H9 (cell line): ENCODE measurements around the gene PLAU. TPM values are rescaled to one million over a fixed set of nuclear protein-coding genes. Genes with fewer than 3 reads are reported as not detected.
A peak's percentile ranks its signal among the peaks of the same experiment; 100 is the strongest.
"Not testable (repeated sequence)": the region's sequence is repeated elsewhere in the genome, so short reads cannot be mapped to it uniquely, and the experiment has no call there.

Experiments used
- DNase-seq: peaks from one replicate; pipeline ENCODE4 v3.0.0-alpha.2; 2017
- H2AFZ ChIP-seq: one replicate; pipeline ENCODE4 v1.6.1; 2013; ENCODE audit warnings: mild to moderate bottlenecking, low read length, control low read depth, moderate library complexity
- H2AK5ac ChIP-seq: 2 replicates; pipeline ENCODE4 v1.6.1; 2013; ENCODE audit warnings: low read length, control low read depth, mixed read lengths; ENCODE audit not compliant: insufficient read length
- H2BK120ac ChIP-seq: one replicate; pipeline ENCODE4 v1.6.1; 2013; ENCODE audit warnings: low read depth, mild to moderate bottlenecking, low read length, control low read depth, inconsistent platforms; ENCODE audit not compliant: poor library complexity, severe bottlenecking
- H2BK12ac ChIP-seq: 2 replicates; pipeline ENCODE4 v1.6.1; 2013; ENCODE audit warnings: low read length, control low read depth, mixed read lengths, low read depth; ENCODE audit not compliant: insufficient read length
- H2BK15ac ChIP-seq: 2 replicates; pipeline ENCODE4 v1.6.1; 2013; ENCODE audit warnings: low read depth, low read length, control low read depth
- H2BK20ac ChIP-seq: one replicate; pipeline ENCODE4 v1.6.1; 2013; ENCODE audit warnings: low read depth, mild to moderate bottlenecking, low read length, control low read depth, inconsistent platforms; ENCODE audit not compliant: poor library complexity, severe bottlenecking
- H2BK5ac ChIP-seq: 2 replicates; pipeline ENCODE4 v1.6.1; 2013; ENCODE audit warnings: low read length, control low read depth, mixed read lengths; ENCODE audit not compliant: insufficient read length
- H3K14ac ChIP-seq: 2 replicates; pipeline ENCODE4 v1.6.1; 2013; ENCODE audit warnings: low read length, control low read depth; ENCODE audit not compliant: insufficient read depth
- H3K18ac ChIP-seq: 2 replicates; pipeline ENCODE4 v1.6.1; 2013; ENCODE audit warnings: low read depth, mild to moderate bottlenecking, mixed read lengths, low read length, control low read depth; ENCODE audit not compliant: insufficient read length
- H3K23ac ChIP-seq: 2 replicates; pipeline ENCODE4 v1.6.1; 2013; ENCODE audit warnings: low read length, control low read depth, mixed read lengths, low read depth; ENCODE audit not compliant: insufficient read length
- H3K23me2 ChIP-seq: 2 replicates; pipeline ENCODE4 v1.6.1; 2013; ENCODE audit warnings: low read depth, mild to moderate bottlenecking, mixed read lengths, low read length, control low read depth; ENCODE audit not compliant: insufficient read length, poor library complexity, severe bottlenecking
- H3K27ac ChIP-seq: 2 replicates; pipeline ENCODE4 v1.5.1; 2013; ENCODE audit warnings: low read length, control low read depth, mixed read lengths, low read depth; ENCODE audit not compliant: insufficient read length
- H3K27me3 ChIP-seq: 2 replicates; pipeline ENCODE4 v1.6.1; 2013; ENCODE audit warnings: low read length, control low read depth, inconsistent platforms; ENCODE audit not compliant: insufficient read depth
- H3K4ac ChIP-seq: 2 replicates; pipeline ENCODE4 v1.6.1; 2013; ENCODE audit warnings: low read depth, mild to moderate bottlenecking, control low read depth, inconsistent platforms, low read length, moderate library complexity
- H3K4me1 ChIP-seq: 2 replicates; pipeline ENCODE4 v1.6.1; 2013; ENCODE audit warnings: low read length, control low read depth, inconsistent platforms; ENCODE audit not compliant: insufficient read depth
- H3K4me2 ChIP-seq: 2 replicates; pipeline ENCODE4 v1.6.1; 2013; ENCODE audit warnings: low read length, control low read depth, mixed read lengths; ENCODE audit not compliant: insufficient read length, insufficient read depth
- H3K56ac ChIP-seq: 2 replicates; pipeline ENCODE4 v1.6.1; 2013; ENCODE audit warnings: low read depth, mild to moderate bottlenecking, mixed read lengths, low read length, control low read depth; ENCODE audit not compliant: insufficient read length
- H3K79me1 ChIP-seq: 2 replicates; pipeline ENCODE4 v1.6.1; 2013; ENCODE audit warnings: low read depth, mild to moderate bottlenecking, moderate library complexity, low read length, control low read depth, inconsistent platforms; ENCODE audit not compliant: insufficient read depth, poor library complexity, severe bottlenecking
- H3K79me2 ChIP-seq: 2 replicates; pipeline ENCODE4 v1.6.1; 2013; ENCODE audit warnings: low read length, control low read depth, inconsistent platforms; ENCODE audit not compliant: insufficient read depth
- H3K9ac ChIP-seq: 2 replicates; pipeline ENCODE4 v1.6.1; 2013; ENCODE audit warnings: low read length, control low read depth, mixed read lengths; ENCODE audit not compliant: insufficient read length; ENCODE audit errors: extremely low read depth
- H3K9me3 ChIP-seq: one replicate; pipeline ENCODE4 v1.6.1; 2013; ENCODE audit warnings: low read depth, low read length, inconsistent platforms; ENCODE audit not compliant: control insufficient read depth
- H3T11ph ChIP-seq: one replicate; pipeline ENCODE4 v1.6.1; 2013; ENCODE audit warnings: mild to moderate bottlenecking, low read length, control low read depth, inconsistent platforms
- H4K20me1 ChIP-seq: one replicate; pipeline ENCODE4 v1.6.1; 2013; ENCODE audit not compliant: control insufficient read depth, insufficient read length, insufficient read depth
- H4K5ac ChIP-seq: 2 replicates; pipeline ENCODE4 v1.6.1; 2013; ENCODE audit warnings: low read depth, mild to moderate bottlenecking, mixed read lengths, low read length, control low read depth; ENCODE audit not compliant: insufficient read length
- H4K8ac ChIP-seq: replicated peaks from 2 replicates; pipeline ENCODE4 v1.6.1; 2013; ENCODE audit warnings: low read length, control low read depth, mixed read lengths, low read depth; ENCODE audit not compliant: insufficient read length
- H4K91ac ChIP-seq: 2 replicates; pipeline ENCODE4 v1.6.1; 2013; ENCODE audit warnings: low read depth, mild to moderate bottlenecking, moderate library complexity, mixed read lengths, low read length, control low read depth; ENCODE audit not compliant: insufficient read length
- H3K27ac Mint-ChIP-seq, 3 experiments: 2 replicates in 2 of 3; 3 replicates in 1 of 3; pipeline ENCODE4 v1.8.0; 2020 to 2021; ENCODE audit warnings: mixed read lengths in 3 of 3, mild to moderate bottlenecking in 1 of 3, moderate library complexity in 1 of 3
- H3K27me3 Mint-ChIP-seq: 2 replicates; pipeline ENCODE4 v1.8.0; 2021; ENCODE audit warnings: low read depth, mild to moderate bottlenecking, moderate library complexity, mixed read lengths
- H3K36me3 Mint-ChIP-seq, 3 experiments: 2 replicates in 2 of 3; 3 replicates in 1 of 3; pipeline ENCODE4 v1.8.0; 2020 to 2021; ENCODE audit warnings: low read depth in 3 of 3, mixed read lengths in 3 of 3; ENCODE audit not compliant: insufficient read depth in 1 of 3
- H3K4me1 Mint-ChIP-seq, 2 experiments: 2 replicates each; pipeline ENCODE4 v1.8.0; 2020; ENCODE audit warnings: mixed read lengths in 2 of 2
- H3K4me3 Mint-ChIP-seq, 2 experiments: 2 replicates in 1 of 2; 3 replicates in 1 of 2; pipeline ENCODE4 v1.8.0; 2020 to 2021; ENCODE audit warnings: mild to moderate bottlenecking in 2 of 2, mixed read lengths in 2 of 2, moderate library complexity in 1 of 2
- H3K9me3 Mint-ChIP-seq, 2 experiments: 2 replicates in 1 of 2; 3 replicates in 1 of 2; pipeline ENCODE4 v1.8.0; 2020; ENCODE audit warnings: mild to moderate bottlenecking in 2 of 2, mixed read lengths in 2 of 2, moderate library complexity in 1 of 2
- CTCF ChIP-seq: fragments of 200-600 bp; sonication (generic); conservative IDR thresholded peaks from 3 replicates; pipeline ENCODE4 v1.8.0; 2021; ENCODE audit warnings: antibody characterized with exemption, mild to moderate bottlenecking
- WGBS: extraction: QIAGEN DNeasy Blood & Tissue Kit; methylation state at CpG from one replicate; pipeline ENCODE4 v1.1.7; 2013; ENCODE audit warnings: missing lambda C conversion rate, low lambda C conversion rate, mixed read lengths; ENCODE audit not compliant: insufficient read length; ENCODE audit errors: extremely low coverage; 5-methylcytosine and 5-hydroxymethylcytosine counted together
- total RNA-seq: library from RNA; stranded (reverse); gene quantifications from 2 replicates; pipeline ENCODE4 v1.2.1, GENCODE V29; 2021

Gene PLAU
- total RNA-seq, 1 experiment from 2014 or later, result 15.0 TPM

GRCh38 chr10:73917566-73918305, 6.8 kb downstream of the PLAU start:
- DNase-seq, result no peak
- no CpG with 5 or more reads among the region's 3 CpGs for WGBS
- no peaks in the 10 kb centered on the region; a peak in 1 of 5 replicates for H3K9me3 Mint-ChIP-seq
- H3K27me3 Mint-ChIP-seq, result peaks cover 8% of the 10 kb centered on the region
- Histone ChIP-seq H3K4ac (no peak overlapping the region), H4K91ac (no peak overlapping the region), H3K9ac (no peak overlapping the region), H3K14ac (no peak overlapping the region), H3T11ph (no peak overlapping the region), H3K79me1 (no peaks in the 10 kb centered on the region), H3K4me1 (peaks cover 9% of the 10 kb centered on the region), H2BK5ac (no peak overlapping the region), H3K27me3 (no peaks in the 10 kb centered on the region), H3K23me2 (no peaks in the 10 kb centered on the region), H2AFZ (no peak overlapping the region), H2AK5ac (no peak overlapping the region), H3K27ac (no peak overlapping the region), H2BK15ac (no peak overlapping the region), H4K20me1 (no peaks in the 10 kb centered on the region), H3K9me3 (no peaks in the 10 kb centered on the region), H4K8ac (no peak overlapping the region), H4K5ac (no peak overlapping the region), H3K79me2 (no peaks in the 10 kb centered on the region), H2BK20ac (no peak overlapping the region), H3K4me2 (no peak overlapping the region), H3K23ac (no peak overlapping the region), H3K18ac (no peak overlapping the region), H3K56ac (no peak overlapping the region), H2BK120ac (no peak overlapping the region), H2BK12ac (no peak overlapping the region)
- TF ChIP-seq CTCF, result no peak
- H3K27ac Mint-ChIP-seq, result no peak overlapping the region
- H3K36me3 Mint-ChIP-seq, result peaks cover 9 to 16% (median 10%) of the 10 kb centered on the region in 3 experiments; a peak in 6 of 7 replicates
- H3K4me3 Mint-ChIP-seq, result no peak overlapping the region
- H3K4me1 Mint-ChIP-seq, result peaks cover 25 to 32% of the 10 kb centered on the region in 2 experiments

GRCh38 chr10:73919481-73919880, 8.5 kb downstream of the PLAU start:
- not testable (repeated sequence) for H3K4me2 ChIP-seq, H2AFZ ChIP-seq, H4K5ac ChIP-seq, H2BK12ac ChIP-seq, H2BK120ac ChIP-seq, H4K8ac ChIP-seq, H3K27me3 Mint-ChIP-seq, H2BK15ac ChIP-seq, H3K79me2 ChIP-seq, H3K9me3 Mint-ChIP-seq, H4K20me1 ChIP-seq, H3K27ac ChIP-seq, H3K9ac ChIP-seq, H3K23ac ChIP-seq, DNase-seq, H2AK5ac ChIP-seq, H2BK5ac ChIP-seq, H2BK20ac ChIP-seq, H4K91ac ChIP-seq, H3K27me3 ChIP-seq, H3K4me1 ChIP-seq, H3T11ph ChIP-seq, H3K14ac ChIP-seq, H3K4ac ChIP-seq, H3K9me3 ChIP-seq, H3K79me1 ChIP-seq, H3K23me2 ChIP-seq, H3K4me3 Mint-ChIP-seq, H3K56ac ChIP-seq, H3K18ac ChIP-seq
- H3K36me3 Mint-ChIP-seq, result peaks cover 7 to 14% (median 10%) of the 10 kb centered on the region in 3 experiments; a peak in 6 of 7 replicates
- peak overlapping the region in 1 of 3 experiments; percentile 50; a peak in 1 of 7 replicates for H3K27ac Mint-ChIP-seq
- H3K4me1 Mint-ChIP-seq, result peaks cover 25 to 33% of the 10 kb centered on the region in 2 experiments
- WGBS, result no CpG with 5 or more reads among the region's 8 CpGs
